B cell (primary cell): ENCODE results near the gene MSLN. TPM values are rescaled to one million over a fixed set of nuclear protein-coding genes. Genes with fewer than 3 reads are reported as not detected.

Experiments used
- ATAC-seq: fragments of 200-7000 bp; cut with Tn5 transposase; one replicate; pipeline ENCODE4 v1.10.0; 2021; ENCODE audit warnings: low read depth, mild to moderate bottlenecking, moderate number of reproducible peaks, moderate library complexity
- CTCF ChIA-PET: fragments of 350-600 bp; sonication (Branson Sonifier 250); formaldehyde crosslinking; loops from one replicate; lab custom pipeline; 2021; ENCODE audit warnings: antibody characterized with exemption, inconsistent platforms; lab: Charles Lee
- POLR2A ChIA-PET: fragments of 350-600 bp; sonication (Branson Sonifier 250); formaldehyde crosslinking; loops from one replicate; lab custom pipeline; 2021; ENCODE audit warnings: antibody characterized with exemption; lab: Charles Lee
- DNase-seq: peaks from one replicate; pipeline ENCODE4 v3.0.0; 2013
- H2AFZ ChIP-seq: 2 replicates; pipeline ENCODE4 v1.6.1; 2012; ENCODE audit warnings: mild to moderate bottlenecking, low read depth, low read length; ENCODE audit not compliant: insufficient read depth, poor library complexity, severe bottlenecking
- H3K27ac ChIP-seq, 2 donors: 1 replicate in 1 of 2; 2 replicates in 1 of 2; pipeline ENCODE4 v1.5.1; 2012 to 2013; ENCODE audit warnings: low read length in 2 of 2, mild to moderate bottlenecking in 2 of 2, moderate library complexity in 1 of 2
- H3K27me3 ChIP-seq, 4 experiments: fragments of 200-600 bp in 1 of 4; sonication (generic) in 1 of 4; replicated peaks in 1 of 4; 1 replicate in 2 of 4; 2 replicates in 2 of 4; pipeline versions ENCODE4 v1.6.1 to v1.7.0; 2013 to 2016; ENCODE audit warnings: low read length in 3 of 4, mild to moderate bottlenecking in 2 of 4, mixed read lengths in 1 of 4, moderate library complexity in 1 of 4; ENCODE audit not compliant: insufficient read depth in 4 of 4, control insufficient read depth in 3 of 4; ENCODE audit errors: control extremely low read depth in 1 of 4
- H3K36me3 ChIP-seq, 2 experiments: replicated peaks in 1 of 2; 1 replicate in 1 of 2; 2 replicates in 1 of 2; pipeline versions ENCODE4 v1.6.1 to v1.7.1; 2013; ENCODE audit warnings: low read length in 1 of 2; ENCODE audit not compliant: insufficient read depth in 2 of 2, control insufficient read depth in 1 of 2; ENCODE audit errors: control extremely low read depth in 1 of 2, extremely low read depth in 1 of 2
- H3K4me1 ChIP-seq, 2 donors: fragments of 200-600 bp in 1 of 2; sonication (generic) in 1 of 2; 1 replicate in 1 of 2; 2 replicates in 1 of 2; pipeline versions ENCODE4 v1.5.1 to v1.6.1; 2013 to 2017; ENCODE audit warnings: low read length in 2 of 2; ENCODE audit not compliant: control insufficient read depth in 2 of 2, insufficient read depth in 2 of 2
- H3K4me2 ChIP-seq: replicated peaks from 2 replicates; pipeline ENCODE3; 2012; ENCODE audit warnings: mild to moderate bottlenecking, low read depth, low read length; ENCODE audit not compliant: poor library complexity, severe bottlenecking
- H3K4me3 ChIP-seq, 5 experiments: fragments of 200-600 bp in 1 of 5; sonication (generic) in 1 of 5; 1 replicate in 3 of 5; 2 replicates in 2 of 5; pipeline versions ENCODE4 v1.5.1 to v1.7.0; 2011 to 2016; ENCODE audit warnings: low read length in 4 of 5, mild to moderate bottlenecking in 4 of 5, low read depth in 2 of 5, control low read depth in 1 of 5, moderate library complexity in 1 of 5; ENCODE audit not compliant: insufficient read depth in 1 of 5; ENCODE audit errors: control extremely low read depth in 1 of 5, extremely low read depth in 1 of 5
- H3K79me2 ChIP-seq: fragments of 200-600 bp; sonication (generic); one replicate; pipeline ENCODE4 v1.6.0; 2016; ENCODE audit warnings: low read length; ENCODE audit not compliant: control insufficient read depth, insufficient read depth
- H3K9ac ChIP-seq: fragments of 200-600 bp; sonication (generic); 2 replicates; pipeline ENCODE4 v1.6.1; 2017; ENCODE audit warnings: mild to moderate bottlenecking, low read length, moderate library complexity
- H3K9me3 ChIP-seq, 3 donors: one replicate each; pipeline versions ENCODE4 v1.6.1 to v1.7.1; 2013; ENCODE audit warnings: low read length in 2 of 3; ENCODE audit not compliant: control insufficient read depth in 2 of 3, insufficient read depth in 1 of 3; ENCODE audit errors: control extremely low read depth in 1 of 3
- H4K20me1 ChIP-seq: 2 replicates; pipeline ENCODE4 v1.6.0; 2012; ENCODE audit warnings: mild to moderate bottlenecking, low read length; ENCODE audit not compliant: insufficient read depth, control insufficient read depth, poor library complexity, severe bottlenecking
- H3K27ac Mint-ChIP-seq: one replicate; pipeline ENCODE4 v1.8.0; 2021; ENCODE audit warnings: mixed read lengths
- H3K27me3 Mint-ChIP-seq: one replicate; pipeline ENCODE4 v1.8.0; 2021; ENCODE audit warnings: mixed read lengths
- H3K4me1 Mint-ChIP-seq: one replicate; pipeline ENCODE4 v1.8.0; 2021; ENCODE audit warnings: mixed read lengths
- H3K4me3 Mint-ChIP-seq: one replicate; pipeline ENCODE4 v1.8.0; 2021; ENCODE audit warnings: mixed read lengths
- H3K9me3 Mint-ChIP-seq: one replicate; pipeline ENCODE4 v1.8.0; 2022; ENCODE audit warnings: mixed read lengths; ENCODE audit not compliant: insufficient read depth
- EZH2 ChIP-seq: IDR thresholded peaks from 2 replicates; pipeline ENCODE4 v1.6.1; 2012; ENCODE audit warnings: borderline replicate concordance, low read depth, mild to moderate bottlenecking, moderate library complexity, low read length; ENCODE audit not compliant: insufficient read depth, poor library complexity, severe bottlenecking
- WGBS: methylation state at CpG from one replicate; pipeline ENCODE4 v1.1.5; 2013; ENCODE audit warnings: missing lambda C conversion rate; ENCODE audit not compliant: insufficient coverage; 5-methylcytosine and 5-hydroxymethylcytosine counted together
- intact Hi-C: fragments of 100-400 bp; cut with micrococcal nuclease; formaldehyde crosslinking; loops from one replicate; pipeline ENCODE4 v1.10.0; 2022
- polyA plus RNA-seq: library from polyadenylated mRNA; depleted of rRNA; stranded (reverse); fragments of >200 nt; gene quantifications from 2 replicates; pipeline ENCODE4 v1.2.3, GENCODE V29; 2012
- total RNA-seq, 2 donors: library from RNA; stranded (reverse); fragments of 120-200 nt in 1 of 2; gene quantifications; 1 replicate in 1 of 2; 2 replicates in 1 of 2; pipeline versions ENCODE4 v1.2.3 to v1.2.4, GENCODE V29; 2013 to 2022
- TF ChIP-seq, protein P1 (sequence below): fragments of 200-600 bp; IDR thresholded peaks from one replicate; pipeline ENCODE4 v1.8.0; 2022; ENCODE audit warnings: antibody characterized with exemption, mild to moderate bottlenecking

The MSLN gene
- total and polyA plus RNA-seq, 2 donors (not counting 1 experiment from before 2014, with no cell fraction given) = not detected

DNA sequence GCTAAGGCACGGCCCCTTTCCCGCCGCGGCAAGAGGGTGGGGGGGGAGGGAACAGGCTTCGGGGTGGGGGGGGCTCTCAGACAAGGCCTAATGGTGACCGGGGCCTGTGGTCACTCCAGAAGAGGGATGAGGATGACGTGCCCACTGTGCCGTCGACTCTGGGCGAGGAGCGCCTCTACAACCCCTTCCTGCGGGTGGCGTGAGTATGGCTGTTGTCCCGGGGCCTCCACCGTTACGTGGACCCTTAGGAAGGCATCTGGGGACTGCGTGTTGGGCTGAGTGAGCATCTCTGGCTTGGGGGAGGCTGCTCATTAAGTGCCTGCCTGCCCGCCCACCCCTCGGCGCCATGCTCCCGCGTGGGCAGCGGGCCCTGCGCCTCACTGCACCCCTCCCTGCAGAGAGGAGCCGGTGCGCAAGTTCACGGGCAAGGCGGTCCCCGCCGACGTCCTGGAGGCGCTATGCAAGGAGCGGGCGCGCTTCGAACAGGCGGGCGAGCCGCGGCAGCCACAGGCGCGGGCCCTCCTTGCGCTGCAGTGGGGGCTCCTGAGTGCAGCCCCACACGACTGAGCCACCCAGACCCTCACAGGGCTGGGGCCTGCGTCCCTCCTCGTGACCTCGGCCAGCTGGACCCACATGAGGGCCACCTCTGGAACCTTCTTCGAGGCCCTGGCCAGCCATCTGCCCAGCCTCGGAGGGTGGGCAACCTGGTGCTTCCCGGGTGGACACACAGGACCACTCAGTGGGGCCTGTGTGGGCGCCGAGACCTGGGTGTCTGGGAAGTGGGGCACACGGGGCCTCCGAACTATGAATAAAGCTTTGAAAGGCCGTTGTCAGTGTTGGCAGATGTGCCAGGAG, 31.4 kb upstream of the MSLN start:
- Histone ChIP-seq H3K27me3 (no peaks in the 10 kb centered on the region), H3K79me2 (no peaks in the 10 kb centered on the region), H3K4me3 (peak overlapping the region in 3 of 5 experiments; percentile 69 to 77 (median 70)), H2AFZ (no peak overlapping the region), H4K20me1 (peaks cover 14% of the 10 kb centered on the region), H3K9me3 (no peaks in the 10 kb centered on the region), H3K4me1 (peaks cover 10 to 28% of the 10 kb centered on the region in 2 donors), H3K27ac (no peak overlapping the region), H3K36me3 (peaks cover 0 to 25% of the 10 kb centered on the region in 2 experiments), H3K9ac (no peak overlapping the region), H3K4me2 (peak overlapping the region; percentile 97)
- ChIA-PET CTCF (interaction anchor here (1.2 kb wide), 1 partner anchor 17 kb away, joined by 4 read pairs; no protein-coding TSS in a partner anchor), POLR2A (interaction anchor here (0.6 to 1.5 kb wide), 2 partner anchors 12 to 1254 kb away, joined by 4 to 11 read pairs; partner anchors contain the start of gene CIAO3)
- WGBS = 91% methylated on average over 50 of the region's 55 CpGs
- no peaks in the 10 kb centered on the region for H3K9me3 Mint-ChIP-seq
- H3K27ac Mint-ChIP-seq = no peak overlapping the region
- no peak for TF ChIP-seq EZH2
- TF ChIP-seq, protein P1, sequence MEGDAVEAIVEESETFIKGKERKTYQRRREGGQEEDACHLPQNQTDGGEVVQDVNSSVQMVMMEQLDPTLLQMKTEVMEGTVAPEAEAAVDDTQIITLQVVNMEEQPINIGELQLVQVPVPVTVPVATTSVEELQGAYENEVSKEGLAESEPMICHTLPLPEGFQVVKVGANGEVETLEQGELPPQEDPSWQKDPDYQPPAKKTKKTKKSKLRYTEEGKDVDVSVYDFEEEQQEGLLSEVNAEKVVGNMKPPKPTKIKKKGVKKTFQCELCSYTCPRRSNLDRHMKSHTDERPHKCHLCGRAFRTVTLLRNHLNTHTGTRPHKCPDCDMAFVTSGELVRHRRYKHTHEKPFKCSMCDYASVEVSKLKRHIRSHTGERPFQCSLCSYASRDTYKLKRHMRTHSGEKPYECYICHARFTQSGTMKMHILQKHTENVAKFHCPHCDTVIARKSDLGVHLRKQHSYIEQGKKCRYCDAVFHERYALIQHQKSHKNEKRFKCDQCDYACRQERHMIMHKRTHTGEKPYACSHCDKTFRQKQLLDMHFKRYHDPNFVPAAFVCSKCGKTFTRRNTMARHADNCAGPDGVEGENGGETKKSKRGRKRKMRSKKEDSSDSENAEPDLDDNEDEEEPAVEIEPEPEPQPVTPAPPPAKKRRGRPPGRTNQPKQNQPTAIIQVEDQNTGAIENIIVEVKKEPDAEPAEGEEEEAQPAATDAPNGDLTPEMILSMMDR = no peak
- H3K27me3 Mint-ChIP-seq = no peaks in the 10 kb centered on the region
- peak overlapping the region; percentile 73 for H3K4me3 Mint-ChIP-seq
- no peak for ATAC-seq
- DNase-seq = no peak
- intact Hi-C loops = loop anchor here (1.0 to 5.0 kb wide), 2 partner anchors 12 to 883 kb away; partner anchors contain the start of genes CRAMP1 and IFT140
- H3K4me1 Mint-ChIP-seq = peaks cover 16% of the 10 kb centered on the region
